H1 (cell line): ENCODE measurements around the gene SAFB. TPM values are rescaled to one million over a fixed set of nuclear protein-coding genes. Genes with fewer than 3 reads are reported as not detected.

Experiments
- CHD7 ChIP-seq: fragments of 300-600 bp; sonication (generic); IDR thresholded peaks from 2 replicates; pipeline ENCODE4 v1.7.1; 2012; ENCODE audit warnings: low read length, moderate library complexity, mild to moderate bottlenecking, inconsistent platforms; ENCODE audit not compliant: insufficient replicate concordance
- polyA plus RNA-seq, 7 experiments: library from polyadenylated mRNA; depleted of rRNA in 3 of 7; stranded (reverse) in 5 of 7; unstranded in 2 of 7; fragments of >200 nt in 5 of 7; fragments of 200-250 nt in 2 of 7; gene quantifications; 1 replicate in 5 of 7; 2 replicates in 1 of 7; 4 replicates in 1 of 7; pipeline versions ENCODE4 v1.2.1 to v1.2.3, GENCODE V29; 2011 to 2013; ENCODE audit warnings: missing spikeins in 2 of 7, mixed read lengths in 2 of 7
- total RNA-seq: library from RNA; stranded (reverse); fragmentation: NEBNext Ultra II Directional; extraction: Animal tissue kit (Norgen Biotek cat#: 25700); gene quantifications from 2 replicates; pipeline ENCODE4 v1.2.1, GENCODE V29; 2021

Gene SAFB
- total and polyA plus RNA-seq, 2 of the 8 experiments (the other 6 are each of a cell fraction or from before 2014, with no cell fraction given) = 27.0 to 110 TPM

- no peak for TF ChIP-seq CHD7
Observed at GRCh38 chr19:5711713-5712161, 88.9 kb downstream of the SAFB start (continued).
